Stimulated activated CD4-positive, alpha-beta T cell treated with anti-CD3 and anti-CD28 coated beads, Interleukin-15, amount 100 ng/mL, for 24 hours (primary cell): ENCODE measurements around the gene GAGE12D.
"Not testable (repeated sequence)": the region's sequence is repeated elsewhere in the genome, so short reads cannot be mapped to it uniquely, and the experiment has no call there.

Source experiments
- DNase-seq: peaks from one replicate; pipeline ENCODE4 v3.0.0-alpha.2; 2020

Gene GAGE12D

GRCh38 chrX:49541433-49541832 is at the start of gene GAGE12D:
Gene GAGE12D, plus strand, starts transcription at chrX:49541733. Its CDS starts 1,155 bp downstream, at chrX:49542888.
- DNase-seq = not testable (repeated sequence)

GRCh38 chrX:49531877-49532276 is 9.7 kb upstream of the GAGE12D start, which contains the start of gene GAGE12C:
Gene GAGE12C, plus strand, starts transcription at chrX:49532177. Its CDS starts 1,155 bp downstream, at chrX:49533332.
- not testable (repeated sequence) for DNase-seq

GRCh38 chrX:49550989-49551388 is 9.5 kb downstream of the GAGE12D start, which contains the start of gene GAGE12E:
Gene GAGE12E, plus strand, starts transcription at chrX:49551289. Its CDS starts 1,155 bp downstream, at chrX:49552444.
- DNase-seq = not testable (repeated sequence)

- DNase-seq = not testable (repeated sequence)
Measured at GRCh38 chrX:49560542-49560941, 19.0 kb downstream of the GAGE12D start, which contains the start of gene GAGE12F. Gene GAGE12F, plus strand, starts transcription at chrX:49560842. Its CDS starts 1,155 bp downstream, at chrX:49561997.

- DNase-seq = not testable (repeated sequence)
Measured at GRCh38 chrX:49568728-49569127, 27.2 kb downstream of the GAGE12D start.

GRCh38 chrX:49569152-49569551 is 27.6 kb downstream of the GAGE12D start:
- DNase-seq = not testable (repeated sequence)

- DNase-seq = not testable (repeated sequence)
Measured at GRCh38 chrX:49570100-49570499, 28.6 kb downstream of the GAGE12D start, which contains the start of gene GAGE12G. Gene GAGE12G, plus strand, starts transcription at chrX:49570400. Its CDS starts 1,155 bp downstream, at chrX:49571555.

- not testable (repeated sequence) for DNase-seq
Measured at GRCh38 chrX:49579649-49580048, 38.1 kb downstream of the GAGE12D start, which contains the start of gene GAGE12H. Gene GAGE12H, plus strand, starts transcription at chrX:49579949. Its CDS starts 1,155 bp downstream, at chrX:49581104.

- not testable (repeated sequence) for DNase-seq
Measured at GRCh38 chrX:49589196-49589595, 47.7 kb downstream of the GAGE12D start, which contains the start of gene GAGE2A. Gene GAGE2A, plus strand, starts transcription at chrX:49589496. Its CDS starts 1,155 bp downstream, at chrX:49590651.

- peak; percentile 3 for DNase-seq
Measured at GRCh38 chrX:49589769-49590478, 48.4 kb downstream of the GAGE12D start.

GRCh38 chrX:49590488-49590887 is 49.0 kb downstream of the GAGE12D start:
- not testable (repeated sequence) for DNase-seq
